ENCODE results near the gene GOLGA1. TPM values are rescaled to one million over a fixed set of nuclear protein-coding genes. Genes with fewer than 3 reads are reported as not detected.

Gene GOLGA1
- total and polyA plus RNA-seq, 9 of the 15 experiments (the other 6 are each of a cell fraction or from before 2014, with no cell fraction given) = 2.9 to 15.9 (median 8.5) TPM

DNA sequence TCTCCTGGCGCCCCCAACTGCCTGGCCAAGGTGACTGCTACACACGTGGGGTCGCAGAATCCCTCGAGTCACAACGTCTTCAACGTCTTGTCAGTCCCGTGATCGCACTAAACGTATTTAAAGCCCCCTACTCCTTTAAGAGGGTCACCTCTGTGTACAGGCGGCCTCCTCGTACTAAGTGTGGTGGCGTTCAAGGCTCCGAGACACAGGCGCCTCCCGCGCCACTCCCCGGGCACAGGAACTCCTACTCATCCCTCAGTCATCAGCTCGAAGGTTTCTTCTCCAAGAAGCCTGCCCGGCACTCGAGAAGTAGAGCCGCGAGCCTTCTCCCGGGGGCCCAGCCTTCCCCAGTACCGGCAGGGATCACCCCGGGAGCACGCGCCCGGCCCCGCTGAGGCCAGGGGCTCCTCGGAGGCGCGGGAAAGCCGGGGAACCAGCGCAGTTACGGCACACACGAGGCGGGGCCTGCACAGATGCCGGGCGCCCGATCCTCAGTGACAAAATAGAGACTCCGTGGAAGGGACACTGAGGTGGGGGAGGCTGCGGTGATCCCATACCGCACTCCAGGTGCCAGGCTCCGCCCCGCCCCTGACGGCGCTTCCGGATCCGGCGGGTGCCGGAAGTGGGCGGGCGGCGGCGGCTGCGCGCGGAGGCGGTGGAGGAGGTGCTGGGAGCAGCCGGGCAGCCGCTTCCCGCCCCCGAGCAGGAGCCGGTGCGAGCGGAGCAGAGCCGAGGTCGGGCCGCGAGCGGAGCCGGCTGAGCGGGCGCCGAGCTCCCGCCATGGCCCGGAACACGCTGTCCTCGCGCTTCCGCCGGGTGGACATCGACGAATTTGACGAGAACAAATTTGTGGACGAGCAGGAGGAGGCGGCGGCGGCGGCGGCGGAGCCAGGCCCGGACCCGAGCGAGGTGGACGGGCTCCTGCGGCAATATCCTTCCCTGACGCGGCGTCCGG, 72.1 kb downstream of the GOLGA1 start (continued):
- TF ChIP-seq RBM22 (IDR thresholded peaks at IDR 0.05; ENCODE audit: low read depth, low read length, poor library complexity, severe bottlenecking) (peak; percentile 91), KLF13 (tag; IDR thresholded peaks at IDR 0.05; ENCODE audit: borderline replicate concordance, low read depth) (peak; percentile 66; the same call in 1 of the 2 replicates), KDM4B (IDR thresholded peaks at IDR 0.05; ENCODE audit: borderline replicate concordance in 2 of 2, low read depth in 1 of 2) (peak in 1 of 2 experiments; percentile 67; a peak in 1 of 4 replicates), KLF1 (tag; IDR thresholded peaks at IDR 0.05) (peak; percentile 70; the same call in 1 of the 2 replicates), NR3C1 (CRISPR knock-in tag; IDR thresholded peaks at IDR 0.05) (peak; percentile 46), E2F4 (CRISPR knock-in tag; IDR thresholded peaks at IDR 0.05; ENCODE audit: low read depth) (no peak), SRSF1 (IDR thresholded peaks at IDR 0.05; ENCODE audit: low read depth, low read length) (no peak), ZNF224 (CRISPR knock-in tag; IDR thresholded peaks at IDR 0.05) (no peak), FUS (optimal IDR thresholded peaks at IDR 0.05; ENCODE audit: low read depth, low read length) (peak; percentile 55), RNF2 (IDR thresholded peaks at IDR 0.05) (no peak; the same call in 1 of the 2 replicates), MBD2 (IDR thresholded peaks at IDR 0.05; ENCODE audit: borderline replicate concordance, low read depth) (peak; percentile 63), PML (IDR thresholded peaks at IDR 0.05; ENCODE audit: low read length) (peak; percentile 78), SAFB (IDR thresholded peaks at IDR 0.05; ENCODE audit: borderline replicate concordance, low read depth, low read length) (peak; percentile 57; the same call in 1 of the 2 replicates), RAD21 (CRISPR knock-in tag; conservative IDR thresholded peaks at IDR 0.05 in 1 of 2, IDR thresholded peaks at IDR 0.05 in 1 of 2) (peak in 1 of 2 experiments; percentile 24; a peak in 2 of 4 replicates)
- TF ChIP-seq, protein P1, sequence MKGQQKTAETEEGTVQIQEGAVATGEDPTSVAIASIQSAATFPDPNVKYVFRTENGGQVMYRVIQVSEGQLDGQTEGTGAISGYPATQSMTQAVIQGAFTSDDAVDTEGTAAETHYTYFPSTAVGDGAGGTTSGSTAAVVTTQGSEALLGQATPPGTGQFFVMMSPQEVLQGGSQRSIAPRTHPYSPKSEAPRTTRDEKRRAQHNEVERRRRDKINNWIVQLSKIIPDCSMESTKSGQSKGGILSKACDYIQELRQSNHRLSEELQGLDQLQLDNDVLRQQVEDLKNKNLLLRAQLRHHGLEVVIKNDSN (CRISPR knock-in tag; IDR thresholded peaks at IDR 0.05) = 0 out of 2 replicates have a peak, but pooled peaks have one; percentile 54
